Body of pancreas (tissue), 4 donors: Measurements from ENCODE around the gene GCNT3.

ENCODE experiments used
- CTCF ChIP-seq, 7 experiments: fragments of 450-650 bp in 4 of 7; fragments of 200-600 bp in 3 of 7; sonication (generic) in 3 of 7; IDR thresholded peaks; one replicate each; pipeline ENCODE4 v1.5.1; 2016 to 2019; ENCODE audit warnings: antibody characterized with exemption in 7 of 7
- POLR2A ChIP-seq, 3 donors: fragments of 450-650 bp; IDR thresholded peaks; one replicate each; pipeline ENCODE4 v1.6.1; 2016; ENCODE audit warnings: antibody characterized with exemption in 3 of 3, mild to moderate bottlenecking in 2 of 3

GRCh38 chr15:59654046-59654445 lies 42.5 kb downstream of the GCNT3 start:
- TF ChIP-seq CTCF (IDR thresholded peaks at IDR 0.05) (no peak), POLR2A (IDR thresholded peaks at IDR 0.05) (no peak)
